GM23338 (cell line): ENCODE results near the gene TRPM2. TPM values are rescaled to one million over a fixed set of nuclear protein-coding genes. Genes with fewer than 3 reads are reported as not detected.

Source experiments
- ATAC-seq: fragments of 200-7000 bp; cut with Tn5 transposase; 3 replicates; pipeline ENCODE4 v1.9.1; 2020
- DNase-seq: peaks from one replicate; pipeline ENCODE4 v3.0.0-alpha.2; 2015; ENCODE audit warnings: low spot score
- H2AFZ ChIP-seq: fragments of 200-600 bp; sonication (generic); 2 replicates; pipeline ENCODE4 v1.8.0; 2016; ENCODE audit warnings: antibody characterized with exemption, mild to moderate bottlenecking, moderate library complexity
- H3F3A ChIP-seq: fragments of 200-600 bp; sonication (generic); replicated peaks from 2 replicates; pipeline ENCODE4 v1.8.0; 2017; ENCODE audit warnings: antibody characterized with exemption, mixed run types, low read depth
- H3K27ac ChIP-seq: fragments of 200-600 bp; sonication (generic); 2 replicates; pipeline ENCODE4 v1.6.1; 2016; ENCODE audit warnings: low read depth
- H3K27me3 ChIP-seq: fragments of 200-600 bp; sonication (generic); 2 replicates; pipeline ENCODE4 v1.8.0; 2016; ENCODE audit warnings: mild to moderate bottlenecking, mixed run types, moderate library complexity; ENCODE audit not compliant: insufficient read depth
- H3K36me3 ChIP-seq: fragments of 200-600 bp; sonication (generic); 2 replicates; pipeline ENCODE4 v1.8.0; 2016; ENCODE audit warnings: mild to moderate bottlenecking; ENCODE audit not compliant: insufficient read depth
- H3K4me1 ChIP-seq: fragments of 200-600 bp; sonication (generic); 2 replicates; pipeline ENCODE4 v1.8.0; 2016; ENCODE audit warnings: mild to moderate bottlenecking, moderate library complexity; ENCODE audit not compliant: insufficient read depth
- H3K4me2 ChIP-seq: fragments of 200-600 bp; sonication (generic); 2 replicates; pipeline ENCODE4 v1.7.1; 2017; ENCODE audit warnings: mixed run types
- H3K4me3 ChIP-seq: fragments of 200-600 bp; sonication (generic); 2 replicates; pipeline ENCODE4 v1.6.1; 2016; ENCODE audit warnings: mixed run types
- H3K79me2 ChIP-seq: fragments of 200-600 bp; sonication (generic); replicated peaks from 2 replicates; pipeline ENCODE4 v1.8.0; 2017; ENCODE audit warnings: mild to moderate bottlenecking; ENCODE audit not compliant: insufficient read depth
- H3K9me2 ChIP-seq: fragments of 200-600 bp; sonication (generic); 2 replicates; pipeline ENCODE4 v1.8.0; 2017; ENCODE audit not compliant: insufficient read depth
- H4K20me1 ChIP-seq: fragments of 200-600 bp; sonication (generic); replicated peaks from 2 replicates; pipeline ENCODE4 v1.8.0; 2017; ENCODE audit warnings: mild to moderate bottlenecking; ENCODE audit not compliant: insufficient read depth
- H3K27ac Mint-ChIP-seq: 2 replicates; pipeline ENCODE4 v1.8.0; 2020; ENCODE audit warnings: inconsistent platforms, mild to moderate bottlenecking, moderate library complexity, mixed read lengths
- H3K27me3 Mint-ChIP-seq: 3 replicates; pipeline ENCODE4 v1.8.0; 2022; ENCODE audit warnings: low read depth, mild to moderate bottlenecking, moderate library complexity, mixed read lengths, inconsistent platforms; ENCODE audit not compliant: insufficient read depth, poor library complexity
- H3K36me3 Mint-ChIP-seq: 3 replicates; pipeline ENCODE4 v1.8.0; 2021; ENCODE audit warnings: low read depth, mild to moderate bottlenecking, inconsistent platforms, moderate library complexity, mixed read lengths
- H3K4me1 Mint-ChIP-seq: 3 replicates; pipeline ENCODE4 v1.8.0; 2020; ENCODE audit warnings: mild to moderate bottlenecking, inconsistent platforms, mixed read lengths
- H3K4me3 Mint-ChIP-seq: 3 replicates; pipeline ENCODE4 v1.8.0; 2021; ENCODE audit warnings: moderate library complexity, mild to moderate bottlenecking, inconsistent platforms, mixed read lengths
- H3K9me3 Mint-ChIP-seq: 3 replicates; pipeline ENCODE4 v1.8.0; 2020; ENCODE audit warnings: moderate library complexity, mild to moderate bottlenecking, inconsistent platforms, mixed read lengths
- CREB1 ChIP-seq: fragments of 250-450 bp; sonication (Bioruptor Pico); IDR thresholded peaks from 2 replicates; pipeline ENCODE4 v1.5.0; 2020; ENCODE audit warnings: low read depth, mild to moderate bottlenecking, moderate library complexity
- ETS1 ChIP-seq: IDR thresholded peaks from 2 replicates; pipeline ENCODE4 v1.6.1; 2016; ENCODE audit warnings: antibody characterized with exemption
- EZH2 ChIP-seq: fragments of 200-600 bp; sonication (generic); IDR thresholded peaks from one replicate; pipeline ENCODE4 v1.8.0; 2017; ENCODE audit warnings: antibody characterized with exemption, mild to moderate bottlenecking, low read depth; ENCODE audit not compliant: unreplicated experiment
- NANOG ChIP-seq: IDR thresholded peaks from 2 replicates; pipeline ENCODE4 v1.6.1; 2016; ENCODE audit warnings: antibody characterized with exemption, borderline replicate concordance
- REST ChIP-seq: IDR thresholded peaks from one replicate; pipeline ENCODE4 v1.6.1; 2018; ENCODE audit warnings: antibody characterized with exemption; ENCODE audit not compliant: unreplicated experiment
- STAT1 ChIP-seq: IDR thresholded peaks from one replicate; pipeline ENCODE4 v1.6.1; 2016; ENCODE audit warnings: antibody characterized with exemption; ENCODE audit not compliant: unreplicated experiment
- ZNF114 ChIP-seq: fragments of 250-450 bp; sonication (Bioruptor Pico); IDR thresholded peaks from 2 replicates; pipeline ENCODE4 v1.5.0; 2020; ENCODE audit warnings: mild to moderate bottlenecking, moderate library complexity
- polyA plus RNA-seq: library from polyadenylated mRNA; unstranded; fragments of >200 nt; fragmentation: Nextera tagmentation; extraction: Ambion mirVana; gene quantifications from 2 replicates; pipeline ENCODE4 v1.2.1, GENCODE V29; 2016
- total RNA-seq: library from RNA; depleted of rRNA; stranded (reverse); fragments of >200 nt; shearing (Covaris generic); gene quantifications from 2 replicates; pipeline ENCODE4 v1.2.3, GENCODE V29; 2014
- TF ChIP-seq, protein P1 (sequence below): fragments of 250-450 bp; sonication (Bioruptor Pico); IDR thresholded peaks from 2 replicates; pipeline ENCODE4 v1.5.0; 2020; ENCODE audit warnings: mild to moderate bottlenecking, moderate library complexity
- TF ChIP-seq, protein P2 (sequence below), 2 experiments: fragments of 200-600 bp in 1 of 2; sonication (generic) in 1 of 2; conservative IDR thresholded peaks; 2 replicates each; pipeline versions ENCODE4 v1.5.1 to v1.6.1; 2016 to 2017; ENCODE audit warnings: antibody characterized with exemption in 2 of 2, low read depth in 2 of 2, mild to moderate bottlenecking in 2 of 2, moderate library complexity in 1 of 2

Gene TRPM2
- total and polyA plus RNA-seq, 2 experiments from 2014 or later, result 0.53 to 0.83 TPM

GRCh38 chr21:44375761-44376241, 22.4 kb downstream of the TRPM2 start:
- H3K4me3 Mint-ChIP-seq, result no peak overlapping the region
- H3K36me3 Mint-ChIP-seq, result peaks cover 4% of the 10 kb centered on the region; the same call in 1 of the 3 replicates
- no peak for DNase-seq
- no peaks in the 10 kb centered on the region for H3K36me3 ChIP-seq
- no peak overlapping the region for H3K27ac ChIP-seq
- no peak for TF ChIP-seq EZH2
- H3F3A ChIP-seq, result no peaks in the 10 kb centered on the region
- no peak for ATAC-seq
- no peaks in the 10 kb centered on the region for H4K20me1 ChIP-seq
- no peak overlapping the region for H3K4me2 ChIP-seq
- peaks cover 32% of the 10 kb centered on the region for H3K9me3 Mint-ChIP-seq
- no peaks in the 10 kb centered on the region for H3K27me3 ChIP-seq
- H3K27ac Mint-ChIP-seq, result no peak overlapping the region
- H2AFZ ChIP-seq, result no peak overlapping the region
- H3K27me3 Mint-ChIP-seq, result peaks cover 8% of the 10 kb centered on the region
- no peaks in the 10 kb centered on the region for H3K79me2 ChIP-seq
- no peaks in the 10 kb centered on the region for H3K4me1 ChIP-seq
- H3K4me1 Mint-ChIP-seq, result peaks cover 15% of the 10 kb centered on the region; the same call in 2 of the 3 replicates
- no peak overlapping the region for H3K4me3 ChIP-seq
- H3K9me2 ChIP-seq, result no peaks in the 10 kb centered on the region

- peaks cover 4% of the 10 kb centered on the region; the same call in 1 of the 3 replicates for H3K36me3 Mint-ChIP-seq
- peaks cover 29% of the 10 kb centered on the region for H3K9me3 Mint-ChIP-seq
- no peak overlapping the region for H3K27ac Mint-ChIP-seq
- no peaks in the 10 kb centered on the region for H3K27me3 ChIP-seq
- DNase-seq (no peak), ATAC-seq (no peak)
- H3K36me3 ChIP-seq, result no peaks in the 10 kb centered on the region
- H3K27ac ChIP-seq, result no peak overlapping the region
- H4K20me1 ChIP-seq, result no peaks in the 10 kb centered on the region
- H3K9me2 ChIP-seq, result no peaks in the 10 kb centered on the region
- H3K27me3 Mint-ChIP-seq, result peaks cover 6% of the 10 kb centered on the region
- peaks cover 15% of the 10 kb centered on the region; the same call in 2 of the 3 replicates for H3K4me1 Mint-ChIP-seq
- no peaks in the 10 kb centered on the region for H3K79me2 ChIP-seq
- no peaks in the 10 kb centered on the region for H3F3A ChIP-seq
- H3K4me3 ChIP-seq, result no peak overlapping the region
- no peak overlapping the region for H2AFZ ChIP-seq
- H3K4me1 ChIP-seq, result no peaks in the 10 kb centered on the region
- no peak overlapping the region for H3K4me3 Mint-ChIP-seq
- no peak overlapping the region for H3K4me2 ChIP-seq
- TF ChIP-seq CREB1 (CRISPR knock-in tag) (no peak), NANOG (no peak), REST (no peak), ZNF114 (no peak), ETS1 (no peak), STAT1 (no peak)
- TF ChIP-seq, protein P1, sequence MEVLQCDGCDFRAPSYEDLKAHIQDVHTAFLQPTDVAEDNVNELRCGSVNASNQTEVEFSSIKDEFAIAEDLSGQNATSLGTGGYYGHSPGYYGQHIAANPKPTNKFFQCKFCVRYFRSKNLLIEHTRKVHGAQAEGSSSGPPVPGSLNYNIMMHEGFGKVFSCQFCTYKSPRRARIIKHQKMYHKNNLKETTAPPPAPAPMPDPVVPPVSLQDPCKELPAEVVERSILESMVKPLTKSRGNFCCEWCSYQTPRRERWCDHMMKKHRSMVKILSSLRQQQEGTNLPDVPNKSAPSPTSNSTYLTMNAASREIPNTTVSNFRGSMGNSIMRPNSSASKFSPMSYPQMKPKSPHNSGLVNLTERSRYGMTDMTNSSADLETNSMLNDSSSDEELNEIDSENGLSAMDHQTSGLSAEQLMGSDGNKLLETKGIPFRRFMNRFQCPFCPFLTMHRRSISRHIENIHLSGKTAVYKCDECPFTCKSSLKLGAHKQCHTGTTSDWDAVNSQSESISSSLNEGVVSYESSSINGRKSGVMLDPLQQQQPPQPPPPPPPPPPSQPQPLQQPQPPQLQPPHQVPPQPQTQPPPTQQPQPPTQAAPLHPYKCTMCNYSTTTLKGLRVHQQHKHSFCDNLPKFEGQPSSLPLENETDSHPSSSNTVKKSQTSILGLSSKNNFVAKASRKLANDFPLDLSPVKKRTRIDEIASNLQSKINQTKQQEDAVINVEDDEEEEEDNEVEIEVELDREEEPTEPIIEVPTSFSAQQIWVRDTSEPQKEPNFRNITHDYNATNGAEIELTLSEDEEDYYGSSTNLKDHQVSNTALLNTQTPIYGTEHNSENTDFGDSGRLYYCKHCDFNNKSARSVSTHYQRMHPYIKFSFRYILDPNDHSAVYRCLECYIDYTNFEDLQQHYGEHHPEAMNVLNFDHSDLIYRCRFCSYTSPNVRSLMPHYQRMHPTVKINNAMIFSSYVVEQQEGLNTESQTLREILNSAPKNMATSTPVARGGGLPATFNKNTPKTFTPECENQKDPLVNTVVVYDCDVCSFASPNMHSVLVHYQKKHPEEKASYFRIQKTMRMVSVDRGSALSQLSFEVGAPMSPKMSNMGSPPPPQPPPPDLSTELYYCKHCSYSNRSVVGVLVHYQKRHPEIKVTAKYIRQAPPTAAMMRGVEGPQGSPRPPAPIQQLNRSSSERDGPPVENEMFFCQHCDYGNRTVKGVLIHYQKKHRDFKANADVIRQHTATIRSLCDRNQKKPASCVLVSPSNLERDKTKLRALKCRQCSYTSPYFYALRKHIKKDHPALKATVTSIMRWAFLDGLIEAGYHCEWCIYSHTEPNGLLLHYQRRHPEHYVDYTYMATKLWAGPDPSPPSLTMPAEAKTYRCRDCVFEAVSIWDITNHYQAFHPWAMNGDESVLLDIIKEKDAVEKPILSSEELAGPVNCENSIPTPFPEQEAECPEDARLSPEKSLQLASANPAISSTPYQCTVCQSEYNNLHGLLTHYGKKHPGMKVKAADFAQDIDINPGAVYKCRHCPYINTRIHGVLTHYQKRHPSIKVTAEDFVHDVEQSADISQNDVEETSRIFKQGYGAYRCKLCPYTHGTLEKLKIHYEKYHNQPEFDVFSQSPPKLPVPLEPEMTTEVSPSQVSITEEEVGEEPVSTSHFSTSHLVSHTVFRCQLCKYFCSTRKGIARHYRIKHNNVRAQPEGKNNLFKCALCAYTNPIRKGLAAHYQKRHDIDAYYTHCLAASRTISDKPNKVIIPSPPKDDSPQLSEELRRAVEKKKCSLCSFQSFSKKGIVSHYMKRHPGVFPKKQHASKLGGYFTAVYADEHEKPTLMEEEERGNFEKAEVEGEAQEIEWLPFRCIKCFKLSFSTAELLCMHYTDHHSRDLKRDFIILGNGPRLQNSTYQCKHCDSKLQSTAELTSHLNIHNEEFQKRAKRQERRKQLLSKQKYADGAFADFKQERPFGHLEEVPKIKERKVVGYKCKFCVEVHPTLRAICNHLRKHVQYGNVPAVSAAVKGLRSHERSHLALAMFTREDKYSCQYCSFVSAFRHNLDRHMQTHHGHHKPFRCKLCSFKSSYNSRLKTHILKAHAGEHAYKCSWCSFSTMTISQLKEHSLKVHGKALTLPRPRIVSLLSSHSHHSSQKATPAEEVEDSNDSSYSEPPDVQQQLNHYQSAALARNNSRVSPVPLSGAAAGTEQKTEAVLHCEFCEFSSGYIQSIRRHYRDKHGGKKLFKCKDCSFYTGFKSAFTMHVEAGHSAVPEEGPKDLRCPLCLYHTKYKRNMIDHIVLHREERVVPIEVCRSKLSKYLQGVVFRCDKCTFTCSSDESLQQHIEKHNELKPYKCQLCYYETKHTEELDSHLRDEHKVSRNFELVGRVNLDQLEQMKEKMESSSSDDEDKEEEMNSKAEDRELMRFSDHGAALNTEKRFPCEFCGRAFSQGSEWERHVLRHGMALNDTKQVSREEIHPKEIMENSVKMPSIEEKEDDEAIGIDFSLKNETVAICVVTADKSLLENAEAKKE (CRISPR knock-in tag), result no peak
- TF ChIP-seq, protein P2, sequence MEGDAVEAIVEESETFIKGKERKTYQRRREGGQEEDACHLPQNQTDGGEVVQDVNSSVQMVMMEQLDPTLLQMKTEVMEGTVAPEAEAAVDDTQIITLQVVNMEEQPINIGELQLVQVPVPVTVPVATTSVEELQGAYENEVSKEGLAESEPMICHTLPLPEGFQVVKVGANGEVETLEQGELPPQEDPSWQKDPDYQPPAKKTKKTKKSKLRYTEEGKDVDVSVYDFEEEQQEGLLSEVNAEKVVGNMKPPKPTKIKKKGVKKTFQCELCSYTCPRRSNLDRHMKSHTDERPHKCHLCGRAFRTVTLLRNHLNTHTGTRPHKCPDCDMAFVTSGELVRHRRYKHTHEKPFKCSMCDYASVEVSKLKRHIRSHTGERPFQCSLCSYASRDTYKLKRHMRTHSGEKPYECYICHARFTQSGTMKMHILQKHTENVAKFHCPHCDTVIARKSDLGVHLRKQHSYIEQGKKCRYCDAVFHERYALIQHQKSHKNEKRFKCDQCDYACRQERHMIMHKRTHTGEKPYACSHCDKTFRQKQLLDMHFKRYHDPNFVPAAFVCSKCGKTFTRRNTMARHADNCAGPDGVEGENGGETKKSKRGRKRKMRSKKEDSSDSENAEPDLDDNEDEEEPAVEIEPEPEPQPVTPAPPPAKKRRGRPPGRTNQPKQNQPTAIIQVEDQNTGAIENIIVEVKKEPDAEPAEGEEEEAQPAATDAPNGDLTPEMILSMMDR (conservative IDR thresholded peaks at IDR 0.05; ENCODE audit: low read depth in 2 of 2), result no peak
These were observed 23.2 kb downstream of the TRPM2 start for GRCh38 chr21:44376606-44377005.
